Fibroblast of the aortic adventitia (primary cell): Measurements from ENCODE around the gene FAM83F. TPM values are rescaled to one million over a fixed set of nuclear protein-coding genes. Genes with fewer than 3 reads are reported as not detected.
"Not testable (repeated sequence)": the region's sequence is repeated elsewhere in the genome, so short reads cannot be mapped to it uniquely, and the experiment has no call there.

Experiments used
- DNase-seq: peaks from one replicate; pipeline ENCODE4 v3.0.0-alpha.2; 2010; ENCODE audit warnings: low read depth
- H3K4me3 ChIP-seq: 2 replicates; pipeline ENCODE4 v1.5.1; 2011; ENCODE audit warnings: low read depth, mild to moderate bottlenecking, control low read depth, low read length, moderate library complexity
- total RNA-seq: library from RNA; depleted of rRNA; stranded (reverse); fragments of >200 nt; gene quantifications from 2 replicates; pipeline ENCODE4 v1.2.3, GENCODE V29; 2012; ENCODE audit warnings: low replicate concordance
- TF ChIP-seq, protein P1 (sequence below): IDR thresholded peaks from 2 replicates; pipeline ENCODE4 v1.5.1; 2011; ENCODE audit warnings: mild to moderate bottlenecking, low read length, control low read depth, inconsistent platforms; ENCODE audit not compliant: insufficient read depth

The FAM83F gene
- total RNA-seq: not detected in 2 replicates

GRCh38 chr22:39994566-39995392, at the start of gene FAM83F:
TSS of gene FAM83F (plus strand) at chr22:39994954. CDS start at chr22:39995043, 89 bp downstream.
- no peak for DNase-seq
- H3K4me3 ChIP-seq: no peak within 1 kb of the TSS
- TF ChIP-seq, protein P1, sequence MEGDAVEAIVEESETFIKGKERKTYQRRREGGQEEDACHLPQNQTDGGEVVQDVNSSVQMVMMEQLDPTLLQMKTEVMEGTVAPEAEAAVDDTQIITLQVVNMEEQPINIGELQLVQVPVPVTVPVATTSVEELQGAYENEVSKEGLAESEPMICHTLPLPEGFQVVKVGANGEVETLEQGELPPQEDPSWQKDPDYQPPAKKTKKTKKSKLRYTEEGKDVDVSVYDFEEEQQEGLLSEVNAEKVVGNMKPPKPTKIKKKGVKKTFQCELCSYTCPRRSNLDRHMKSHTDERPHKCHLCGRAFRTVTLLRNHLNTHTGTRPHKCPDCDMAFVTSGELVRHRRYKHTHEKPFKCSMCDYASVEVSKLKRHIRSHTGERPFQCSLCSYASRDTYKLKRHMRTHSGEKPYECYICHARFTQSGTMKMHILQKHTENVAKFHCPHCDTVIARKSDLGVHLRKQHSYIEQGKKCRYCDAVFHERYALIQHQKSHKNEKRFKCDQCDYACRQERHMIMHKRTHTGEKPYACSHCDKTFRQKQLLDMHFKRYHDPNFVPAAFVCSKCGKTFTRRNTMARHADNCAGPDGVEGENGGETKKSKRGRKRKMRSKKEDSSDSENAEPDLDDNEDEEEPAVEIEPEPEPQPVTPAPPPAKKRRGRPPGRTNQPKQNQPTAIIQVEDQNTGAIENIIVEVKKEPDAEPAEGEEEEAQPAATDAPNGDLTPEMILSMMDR: no peak

DNA sequence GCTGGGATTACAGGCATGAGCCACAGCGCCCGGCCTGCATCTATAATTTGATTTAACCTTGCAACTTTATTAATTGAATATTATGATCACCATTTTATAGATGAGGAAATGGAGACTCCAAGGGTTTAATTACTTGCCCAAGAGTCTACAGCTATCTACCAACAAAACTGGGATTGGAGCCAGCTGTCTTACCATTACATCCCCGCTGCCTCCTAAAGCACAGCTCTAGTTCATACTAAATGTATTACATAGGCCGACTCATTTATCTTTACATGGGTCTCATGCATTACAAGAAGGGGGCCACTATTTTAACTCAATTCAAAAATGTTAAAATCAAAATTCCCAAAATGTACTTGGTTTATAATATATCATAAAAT, 48.6 kb upstream of the FAM83F start:
- TF ChIP-seq, protein P1: no peak
- no peak overlapping the region for H3K4me3 ChIP-seq
- no peak for DNase-seq

GRCh38 chr22:39946503-39947219, 48.1 kb upstream of the FAM83F start:
- TF ChIP-seq, protein P1: no peak
- no peak for DNase-seq
- no peak overlapping the region for H3K4me3 ChIP-seq

DNA sequence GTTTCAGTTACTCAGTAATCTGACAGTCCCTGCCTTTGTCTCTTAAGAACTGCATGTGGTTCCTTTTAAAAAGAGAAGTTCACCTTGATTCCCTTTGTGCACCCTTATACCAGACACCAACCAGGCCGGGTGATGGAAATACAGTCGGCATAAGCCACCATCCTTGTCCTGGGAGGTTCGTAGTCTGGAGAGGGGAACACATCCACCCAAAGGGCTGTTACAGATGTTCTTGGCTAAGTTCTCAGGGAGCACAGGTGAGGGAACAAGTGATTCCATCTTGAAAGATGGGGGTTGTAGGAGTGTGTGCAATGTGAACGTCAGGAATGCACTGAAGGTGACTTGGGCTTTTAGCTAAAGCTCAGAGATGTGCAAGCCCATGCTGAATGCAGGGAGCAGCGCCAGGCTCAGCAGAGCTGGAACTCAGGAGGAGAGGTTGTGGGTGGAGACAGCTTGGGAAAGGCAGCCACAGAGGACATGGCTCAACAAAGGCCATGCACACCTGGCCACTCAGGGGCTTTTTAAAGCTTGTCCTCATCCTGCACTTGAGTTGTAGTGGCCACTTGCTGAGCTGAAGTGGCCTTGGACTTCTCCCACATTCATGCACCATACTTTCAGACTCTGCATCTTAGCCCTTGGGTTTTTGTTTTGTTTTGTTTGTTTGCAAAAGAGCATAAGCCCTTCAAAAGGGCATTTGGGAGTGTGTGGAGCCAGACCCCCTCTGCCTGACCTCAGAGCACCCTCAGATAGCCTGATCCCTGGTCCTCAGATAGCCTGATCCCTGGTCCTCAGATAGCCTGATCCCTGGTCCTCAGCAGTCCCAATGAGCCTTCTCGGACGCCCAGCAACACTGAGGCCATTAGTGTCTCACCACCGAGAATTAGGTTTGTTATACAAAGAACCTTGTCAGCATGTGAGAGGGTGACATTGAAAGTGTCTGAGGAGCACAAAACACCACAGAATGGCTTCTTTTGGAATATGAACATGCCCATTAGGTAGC, 47.2 kb upstream of the FAM83F start:
- no peak overlapping the region for H3K4me3 ChIP-seq
- DNase-seq: no peak
- TF ChIP-seq, protein P1: no peak

DNA sequence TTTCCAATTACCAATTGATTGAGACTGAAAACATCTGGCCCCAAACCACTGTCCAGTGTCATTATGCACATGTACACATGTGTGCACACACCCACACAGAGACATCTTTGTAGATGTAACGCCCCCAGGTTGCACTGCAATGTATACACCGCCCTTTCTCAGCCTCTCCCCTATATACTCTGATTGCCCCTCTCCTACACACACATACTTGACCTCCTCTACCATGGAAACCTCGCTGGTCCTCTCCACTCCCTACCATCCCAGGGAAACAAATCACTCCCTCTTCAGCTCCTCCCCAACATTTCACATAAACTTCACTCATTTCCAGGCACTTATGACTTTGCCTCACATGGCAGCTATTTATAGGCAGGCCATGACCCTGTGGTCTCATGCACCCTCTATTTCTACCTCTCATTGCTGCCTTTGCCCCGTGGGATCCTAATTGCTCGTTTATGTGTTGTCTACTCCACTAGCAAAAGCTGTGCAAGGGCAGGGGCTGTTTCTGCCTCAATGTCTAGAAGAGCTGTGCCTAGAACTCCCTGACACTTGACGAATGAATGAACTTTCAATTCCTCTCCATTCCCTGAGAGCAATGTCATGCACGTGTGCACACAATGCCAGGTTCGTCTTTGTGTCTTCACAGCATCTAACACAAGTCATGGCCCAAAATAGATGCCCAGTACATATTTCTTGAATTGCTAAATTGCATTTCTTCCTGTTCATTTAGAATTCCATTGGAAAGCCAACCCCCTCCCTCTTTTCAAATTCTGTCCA, 44.6 kb upstream of the FAM83F start:
- H3K4me3 ChIP-seq: no peak overlapping the region
- TF ChIP-seq, protein P1: no peak
- no peak for DNase-seq

DNA sequence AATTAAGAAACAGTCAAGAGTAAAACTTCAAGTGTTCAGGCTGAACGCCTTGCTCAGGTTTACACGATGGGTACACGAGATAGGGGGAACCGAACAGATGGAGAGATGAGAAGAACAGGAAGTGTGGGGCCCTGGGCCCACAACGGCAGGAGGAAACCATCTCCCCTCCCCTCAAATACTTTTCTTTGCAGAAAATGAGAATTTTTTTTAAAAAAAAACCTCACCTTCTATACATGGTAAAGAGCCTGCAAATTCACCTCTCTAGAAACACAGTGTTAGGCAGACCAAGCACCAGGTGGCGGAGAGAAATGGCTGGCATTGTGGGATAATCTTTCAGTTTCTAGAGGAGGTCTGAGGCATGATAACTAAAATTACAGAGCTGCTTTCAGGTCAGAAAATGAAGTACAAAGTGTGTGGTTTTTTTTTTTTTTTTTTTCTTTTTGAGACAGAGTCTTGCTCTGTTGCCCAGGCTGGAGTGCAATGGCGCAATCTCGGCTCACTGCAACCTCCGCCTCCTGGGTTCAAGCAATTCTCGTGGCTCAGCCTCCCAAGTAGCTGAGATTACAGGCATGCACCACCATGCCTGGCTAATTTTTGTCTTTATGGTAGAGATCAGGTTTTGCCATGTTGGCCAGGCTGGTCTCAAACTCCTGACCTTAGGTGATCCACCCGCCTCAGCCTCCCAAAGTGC, 43.0 kb upstream of the FAM83F start:
- DNase-seq, H3K4me3 ChIP-seq: not testable (repeated sequence)
